Endothelial cell of umbilical vein (primary cell): ENCODE data around the gene DHRS11.

ENCODE experiments used
- CTCF ChIP-seq, 2 donors: IDR thresholded peaks; 1 replicate in 1 of 2; 2 replicates in 1 of 2; pipeline ENCODE4 v1.5.1; 2011; ENCODE audit warnings: low read length in 2 of 2, mild to moderate bottlenecking in 2 of 2, moderate library complexity in 2 of 2, control low read depth in 1 of 2, inconsistent platforms in 1 of 2, low read depth in 1 of 2; ENCODE audit not compliant: insufficient read depth in 1 of 2; ENCODE audit errors: extremely low read depth in 1 of 2
- MYC ChIP-seq: IDR thresholded peaks from one replicate; pipeline ENCODE4 v1.6.1; 2011; ENCODE audit warnings: mild to moderate bottlenecking, low read depth, low read length
- POLR2A ChIP-seq: IDR thresholded peaks from 2 replicates; pipeline ENCODE4 v1.6.1; 2012; ENCODE audit warnings: low read depth, mild to moderate bottlenecking, control low read depth, low read length
- POLR2AphosphoS5 ChIP-seq: IDR thresholded peaks from 2 replicates; pipeline ENCODE4 v1.6.1; 2012; ENCODE audit warnings: low read depth, mild to moderate bottlenecking, control low read depth, low read length, moderate library complexity; ENCODE audit not compliant: insufficient read depth

GRCh38 chr17:36590082-36590481 lies 1.6 kb upstream of the DHRS11 start:
- TF ChIP-seq CTCF (IDR thresholded peaks at IDR 0.05; ENCODE audit: extremely low read depth in 1 of 2, insufficient read depth in 1 of 2, low read depth in 1 of 2, low read length in 2 of 2) (no peak), POLR2A (no peak), POLR2AphosphoS5 (no peak), MYC (no peak)
